ENCODE results near the gene SPG11.

Gene SPG11

DNA sequence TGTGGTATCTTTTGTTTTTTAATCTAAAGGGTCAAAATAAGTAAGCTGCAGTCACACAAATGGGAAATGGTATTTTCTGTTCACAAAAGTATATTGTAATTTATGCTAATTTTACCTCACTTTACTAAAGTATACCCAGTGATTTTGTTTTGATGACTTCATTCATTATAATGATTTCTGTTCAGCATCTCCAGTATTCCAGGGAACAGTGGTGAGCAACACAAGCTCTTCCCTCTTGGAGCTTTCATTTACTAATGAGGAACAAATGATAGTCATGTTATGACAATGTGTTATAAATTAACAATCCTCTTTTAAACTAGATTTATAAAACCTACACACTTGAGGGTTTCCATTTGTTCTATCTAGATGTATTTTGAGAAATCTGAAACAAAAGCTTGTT, 147.0 kb downstream of the SPG11 start:
- no peak for DNase-seq
